BJ (cell line): ENCODE results near the gene GCC2. TPM values are rescaled to one million over a fixed set of nuclear protein-coding genes. Genes with fewer than 3 reads are reported as not detected.

Experiments
- CTCF ChIA-PET: fragments of 350-600 bp; formaldehyde crosslinking; extraction: SDS; loops from one replicate; lab custom pipeline; 2021; ENCODE audit warnings: antibody characterized with exemption, inconsistent platforms; lab: Yijun Ruan, JAX
- POLR2A ChIA-PET: fragments of 300-600 bp; sonication (Branson Sonifier 250); formaldehyde crosslinking; extraction: SDS; loops from one replicate; lab custom pipeline; 2021; ENCODE audit warnings: antibody characterized with exemption; lab: Charles Lee
- DNase-seq: peaks from one replicate; pipeline ENCODE4 v3.0.0-alpha.2; 2011; ENCODE audit warnings: low read depth
- H3K27me3 ChIP-seq: 2 replicates; pipeline ENCODE4 v1.6.0; 2011; ENCODE audit warnings: low read length; ENCODE audit not compliant: control insufficient read depth, insufficient read depth
- H3K36me3 ChIP-seq: 2 replicates; pipeline ENCODE4 v1.5.1; 2011; ENCODE audit warnings: low read length; ENCODE audit not compliant: control insufficient read depth, insufficient read depth
- H3K4me3 ChIP-seq: 2 replicates; pipeline ENCODE4 v1.5.1; 2011; ENCODE audit warnings: low read depth, mild to moderate bottlenecking, control low read depth, low read length
- polyA plus RNA-seq: library from polyadenylated mRNA; depleted of rRNA; stranded (reverse); fragments of >200 nt; gene quantifications from 2 replicates; pipeline ENCODE4 v1.2.3, GENCODE V29; 2011
- TF ChIP-seq, protein P1 (sequence below): IDR thresholded peaks from 2 replicates; pipeline ENCODE4 v1.5.1; 2011; ENCODE audit warnings: low read depth, mild to moderate bottlenecking, control low read depth, inconsistent platforms, low read length, moderate library complexity; ENCODE audit not compliant: insufficient read depth

GCC2 gene
- polyA plus RNA-seq, 1 experiment = 4.7 TPM

DNA sequence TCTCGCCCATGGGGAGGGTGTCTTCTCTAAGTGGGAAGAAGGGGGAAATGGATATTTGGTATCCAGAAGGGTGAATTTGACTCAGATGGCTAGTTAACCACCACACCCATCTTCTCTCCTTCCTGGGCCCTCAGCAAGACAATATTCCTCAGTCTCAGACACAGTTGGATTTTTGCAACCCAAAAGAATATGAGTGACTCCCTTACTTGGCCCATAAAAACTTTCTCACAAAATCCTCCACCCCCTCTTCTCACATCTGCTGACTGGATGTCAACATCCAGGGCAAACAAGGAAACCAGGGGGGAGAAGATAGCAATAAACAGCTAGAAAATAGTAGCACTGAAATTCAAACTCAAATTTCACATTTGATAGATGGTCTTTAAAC, 35.3 kb upstream of the GCC2 start:
- no peak overlapping the region for H3K4me3 ChIP-seq
- ChIA-PET POLR2A (no interaction called here), CTCF (no interaction called here)
- no peak for DNase-seq
- no peaks in the 10 kb centered on the region for H3K27me3 ChIP-seq
- no peaks in the 10 kb centered on the region for H3K36me3 ChIP-seq
- TF ChIP-seq, protein P1, sequence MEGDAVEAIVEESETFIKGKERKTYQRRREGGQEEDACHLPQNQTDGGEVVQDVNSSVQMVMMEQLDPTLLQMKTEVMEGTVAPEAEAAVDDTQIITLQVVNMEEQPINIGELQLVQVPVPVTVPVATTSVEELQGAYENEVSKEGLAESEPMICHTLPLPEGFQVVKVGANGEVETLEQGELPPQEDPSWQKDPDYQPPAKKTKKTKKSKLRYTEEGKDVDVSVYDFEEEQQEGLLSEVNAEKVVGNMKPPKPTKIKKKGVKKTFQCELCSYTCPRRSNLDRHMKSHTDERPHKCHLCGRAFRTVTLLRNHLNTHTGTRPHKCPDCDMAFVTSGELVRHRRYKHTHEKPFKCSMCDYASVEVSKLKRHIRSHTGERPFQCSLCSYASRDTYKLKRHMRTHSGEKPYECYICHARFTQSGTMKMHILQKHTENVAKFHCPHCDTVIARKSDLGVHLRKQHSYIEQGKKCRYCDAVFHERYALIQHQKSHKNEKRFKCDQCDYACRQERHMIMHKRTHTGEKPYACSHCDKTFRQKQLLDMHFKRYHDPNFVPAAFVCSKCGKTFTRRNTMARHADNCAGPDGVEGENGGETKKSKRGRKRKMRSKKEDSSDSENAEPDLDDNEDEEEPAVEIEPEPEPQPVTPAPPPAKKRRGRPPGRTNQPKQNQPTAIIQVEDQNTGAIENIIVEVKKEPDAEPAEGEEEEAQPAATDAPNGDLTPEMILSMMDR = no peak

DNA sequence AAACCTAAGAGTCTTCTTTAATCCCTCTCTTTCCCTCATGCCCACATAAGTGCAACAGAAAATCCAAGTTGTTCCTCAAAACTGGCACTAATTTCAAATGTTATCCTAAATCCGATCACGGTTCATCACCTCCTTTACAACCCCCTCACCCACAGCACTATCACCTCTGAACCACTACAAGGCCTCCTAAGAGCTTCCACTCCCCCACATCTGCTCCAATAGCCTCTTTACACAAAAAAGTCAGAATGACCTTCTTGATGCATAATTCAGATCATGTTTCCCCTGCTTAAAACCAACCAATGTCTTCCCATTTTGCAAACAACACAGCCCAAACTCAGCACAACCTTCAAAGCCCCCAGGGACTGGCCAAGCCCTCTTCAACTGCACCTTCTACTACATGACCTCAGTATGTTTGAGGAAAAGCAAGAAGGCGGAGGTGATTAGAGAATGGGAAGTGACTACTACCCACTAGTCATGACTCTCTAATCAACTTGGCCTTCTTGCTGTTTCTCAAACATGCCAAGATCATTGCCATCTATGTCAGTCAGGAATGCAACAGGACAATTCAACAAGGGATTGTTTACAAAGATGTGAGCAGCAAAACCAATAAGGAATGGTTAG, 34.6 kb upstream of the GCC2 start:
- ChIA-PET POLR2A (no interaction called here), CTCF (no interaction called here)
- H3K36me3 ChIP-seq = no peaks in the 10 kb centered on the region
- TF ChIP-seq, protein P1 = no peak
- no peak overlapping the region for H3K4me3 ChIP-seq
- H3K27me3 ChIP-seq = no peaks in the 10 kb centered on the region
- no peak for DNase-seq

DNA sequence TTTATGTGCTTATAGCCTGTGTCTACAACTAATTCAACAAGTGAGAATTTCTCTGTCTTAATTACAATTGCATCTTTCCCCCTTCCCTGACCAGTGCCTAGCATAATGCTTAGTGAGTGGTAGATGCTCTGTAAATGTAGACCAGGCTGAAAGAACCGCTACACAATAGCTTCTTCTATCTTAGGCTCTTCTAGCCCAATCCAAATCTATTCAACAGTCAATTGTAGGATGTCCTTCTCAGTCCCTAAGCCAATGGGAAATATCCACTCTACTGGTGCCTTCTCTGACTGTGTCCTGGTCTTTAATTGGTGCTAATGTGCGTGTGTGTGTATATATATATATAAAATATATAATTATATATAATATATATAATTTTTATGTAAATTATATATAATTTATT, 34.1 kb upstream of the GCC2 start:
- Histone ChIP-seq H3K4me3 (no peak overlapping the region), H3K36me3 (no peaks in the 10 kb centered on the region), H3K27me3 (no peaks in the 10 kb centered on the region)
- TF ChIP-seq, protein P1 = no peak
- POLR2A ChIA-PET = no interaction called here
- no peak for DNase-seq
- CTCF ChIA-PET = no interaction called here

DNA sequence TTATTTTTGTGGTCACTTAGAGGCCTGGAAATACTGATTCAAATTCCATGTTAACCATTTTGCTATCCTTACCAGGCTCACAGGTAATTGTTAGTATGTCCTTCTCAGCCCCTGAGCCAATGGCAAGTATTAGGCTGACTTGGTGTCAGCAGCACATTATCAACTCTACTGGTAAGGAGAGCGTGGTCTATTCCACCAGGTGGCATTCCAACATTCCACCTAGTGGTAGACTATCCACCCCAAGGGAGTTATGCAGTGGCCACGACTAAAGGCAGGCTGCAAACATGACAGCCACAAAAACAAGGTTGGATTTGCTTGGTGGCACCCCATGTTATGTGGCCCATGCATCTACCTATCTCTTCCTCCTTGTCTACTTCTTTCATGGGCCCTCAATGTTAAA, 31.8 kb upstream of the GCC2 start:
- no peaks in the 10 kb centered on the region for H3K36me3 ChIP-seq
- H3K27me3 ChIP-seq = no peaks in the 10 kb centered on the region
- DNase-seq = no peak
- TF ChIP-seq, protein P1 = no peak
- ChIA-PET CTCF (no interaction called here), POLR2A (no interaction called here)
- H3K4me3 ChIP-seq = no peak overlapping the region

DNA sequence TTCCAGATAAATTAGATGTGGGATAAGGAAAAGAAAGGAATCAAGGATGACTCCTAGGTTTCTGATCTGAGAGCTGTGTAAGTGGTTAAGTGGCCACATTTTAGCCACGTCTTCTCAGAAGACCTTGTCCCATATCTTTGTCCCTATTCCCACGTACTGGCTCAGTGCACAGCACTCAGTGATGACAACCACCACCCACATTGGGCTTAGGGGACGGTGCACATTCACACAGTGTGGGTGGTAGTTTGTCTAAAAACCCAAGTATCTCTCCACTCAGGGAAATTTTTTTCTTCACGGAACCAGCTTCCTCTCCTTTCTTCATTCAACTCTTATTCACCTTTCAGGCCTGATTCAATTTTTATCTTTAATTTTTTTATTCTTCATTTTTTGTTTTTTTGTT, 30.6 kb upstream of the GCC2 start:
- POLR2A ChIA-PET = no interaction called here
- no peak for DNase-seq
- CTCF ChIA-PET = no interaction called here
- Histone ChIP-seq H3K27me3 (no peaks in the 10 kb centered on the region), H3K36me3 (no peaks in the 10 kb centered on the region), H3K4me3 (no peak overlapping the region)
- TF ChIP-seq, protein P1 = no peak
